Measurements from ENCODE around the gene MCCC2. TPM values are rescaled to one million over a fixed set of nuclear protein-coding genes. Genes with fewer than 3 reads are reported as not detected.

Gene MCCC2
- total and polyA plus RNA-seq, 2 of the 13 experiments (the other 11 are each of a cell fraction or from before 2014, with no cell fraction given) = 44.8 to 83.6 TPM

- Histone ChIP-seq H3K4me2 (ENCODE audit: low read depth, low read length) (no peak overlapping the region), H3K9me3 (ENCODE audit: low read length) (no peaks in the 10 kb centered on the region), H2AFZ (ENCODE audit: low read length) (no peak overlapping the region), H3K4me1 (ENCODE audit: insufficient read depth, low read length) (no peaks in the 10 kb centered on the region), H3K27ac (ENCODE audit: extremely low read length, insufficient read depth, low read length) (no peak overlapping the region), H3K36me3 (replicated peaks in 1 of 2; ENCODE audit: control insufficient read depth in 1 of 2, insufficient read depth in 2 of 2, low read length in 2 of 2) (peaks cover 11 to 61% of the 10 kb centered on the region in 2 experiments), H3K4me3 (replicated peaks in 1 of 3; ENCODE audit: insufficient read depth in 1 of 3, low read depth in 2 of 3, low read length in 3 of 3) (no peak overlapping the region), H3K9ac (ENCODE audit: insufficient read depth, low read depth, low read length) (no peak overlapping the region), H3K27me3 (ENCODE audit: control insufficient read depth in 1 of 2, insufficient read depth in 2 of 2, low read length in 2 of 2) (no peaks in the 10 kb centered on the region), H4K20me1 (ENCODE audit: insufficient read depth, low read length) (no peaks in the 10 kb centered on the region), H3K79me2 (ENCODE audit: insufficient read depth, low read length) (no peaks in the 10 kb centered on the region)
- in situ Hi-C loops (cut with HindIII; ENCODE audit: extremely low pct_ligation_motif_present, low pct_unique_long_range_greater_than_20kb) = no loop called here
- peak; percentile 74 for DNase-seq (ENCODE audit: low spot score)
- BruUV-seq (replicated peaks) = no TSS peak
- ChIA-PET POLR2A (interaction anchor here (1.8 kb wide), 1 partner anchor 14 kb away, joined by 24 read pairs; the partner anchor contains the start of gene MCCC2), CTCF (ENCODE audit: low intra/inter-chr PET ratio, low total read pairs) (interaction anchor here (0.7 kb wide), 1 partner anchor 157 kb away, joined by 4 read pairs; no protein-coding TSS in a partner anchor)
- WGBS (ENCODE audit: low lambda C conversion rate) = 76% methylated on average over 6 of the region's 6 CpGs
- intact Hi-C loops (cut with micrococcal nuclease; ENCODE audit: unreplicated experiment) = no loop called here
- peak; percentile 94 for FAIRE-seq
- peak; percentile 100 for ATAC-seq
- no peak for TF ChIP-seq IKZF5 (CRISPR knock-in tag; IDR thresholded peaks at IDR 0.05)
- no peak for TF ChIP-seq FOXP4 (CRISPR knock-in tag; IDR thresholded peaks at IDR 0.05)
- no peak for TF ChIP-seq SP2 (CRISPR knock-in tag; IDR thresholded peaks at IDR 0.05)
- peak; percentile 51 for TF ChIP-seq FOSL2 (CRISPR knock-in tag; IDR thresholded peaks at IDR 0.05)
- no peak for TF ChIP-seq MXI1 (IDR thresholded peaks at IDR 0.05; ENCODE audit: borderline replicate concordance, low read depth, low read length)
- TF ChIP-seq JUN (CRISPR knock-in tag; IDR thresholded peaks at IDR 0.05) = no peak
- TF ChIP-seq, protein P1, sequence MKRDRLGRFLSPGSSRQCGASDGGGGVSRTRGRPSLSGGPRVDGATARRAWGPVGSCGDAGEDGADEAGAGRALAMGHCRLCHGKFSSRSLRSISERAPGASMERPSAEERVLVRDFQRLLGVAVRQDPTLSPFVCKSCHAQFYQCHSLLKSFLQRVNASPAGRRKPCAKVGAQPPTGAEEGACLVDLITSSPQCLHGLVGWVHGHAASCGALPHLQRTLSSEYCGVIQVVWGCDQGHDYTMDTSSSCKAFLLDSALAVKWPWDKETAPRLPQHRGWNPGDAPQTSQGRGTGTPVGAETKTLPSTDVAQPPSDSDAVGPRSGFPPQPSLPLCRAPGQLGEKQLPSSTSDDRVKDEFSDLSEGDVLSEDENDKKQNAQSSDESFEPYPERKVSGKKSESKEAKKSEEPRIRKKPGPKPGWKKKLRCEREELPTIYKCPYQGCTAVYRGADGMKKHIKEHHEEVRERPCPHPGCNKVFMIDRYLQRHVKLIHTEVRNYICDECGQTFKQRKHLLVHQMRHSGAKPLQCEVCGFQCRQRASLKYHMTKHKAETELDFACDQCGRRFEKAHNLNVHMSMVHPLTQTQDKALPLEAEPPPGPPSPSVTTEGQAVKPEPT (CRISPR knock-in tag; IDR thresholded peaks at IDR 0.05; ENCODE audit: low read depth) = no peak
- TF ChIP-seq ESRRA (CRISPR knock-in tag; IDR thresholded peaks at IDR 0.05; ENCODE audit: low read depth) = no peak
- TF ChIP-seq TCF7 (IDR thresholded peaks at IDR 0.05; ENCODE audit: low read depth) = peak; percentile 11; the same call in 1 of the 2 replicates
- TF ChIP-seq STAG1 (CRISPR knock-in tag; IDR thresholded peaks at IDR 0.05) = peak; percentile 52
- no peak for TF ChIP-seq ZBTB26 (CRISPR knock-in tag; IDR thresholded peaks at IDR 0.05; ENCODE audit: borderline replicate concordance)
- peak; percentile 59 for TF ChIP-seq CTCF (CRISPR knock-in tag; IDR thresholded peaks at IDR 0.05)
Measured at GRCh38 chr5:71601222-71602026, 14.3 kb downstream of the MCCC2 start.

Data from HepG2 (cell line).